Fibroblast of lung (primary cell): Measurements from ENCODE around the gene SCGB1C2. TPM values are rescaled to one million over a fixed set of nuclear protein-coding genes. Genes with fewer than 3 reads are reported as not detected.
"Not testable (repeated sequence)": the region's sequence is repeated elsewhere in the genome, so short reads cannot be mapped to it uniquely, and the experiment has no call there.

ENCODE experiments used
- DNase-seq, 2 donors: peaks; one replicate each; pipeline versions ENCODE4 v3.0.0 to v3.0.0-alpha.2; 2010; ENCODE audit warnings: low read depth in 2 of 2
- H2AFZ ChIP-seq: 2 replicates; pipeline ENCODE4 v1.5.1; 2012; ENCODE audit warnings: low read length, control low read depth, inconsistent platforms
- H3K27ac ChIP-seq: 2 replicates; pipeline ENCODE4 v1.5.1; 2011; ENCODE audit warnings: low read length, control low read depth; ENCODE audit not compliant: insufficient read depth
- H3K27me3 ChIP-seq: 2 replicates; pipeline ENCODE4 v1.5.1; 2011; ENCODE audit warnings: mild to moderate bottlenecking, low read length; ENCODE audit not compliant: control insufficient read depth, insufficient read depth
- H3K36me3 ChIP-seq: 2 replicates; pipeline ENCODE4 v1.5.1; 2011; ENCODE audit warnings: low read length; ENCODE audit not compliant: control insufficient read depth, insufficient read depth
- H3K4me1 ChIP-seq: 2 replicates; pipeline ENCODE4 v1.5.1; 2011; ENCODE audit warnings: low read length; ENCODE audit not compliant: control insufficient read depth, insufficient read depth; ENCODE audit errors: extremely low read depth
- H3K4me2 ChIP-seq: 2 replicates; pipeline ENCODE4 v1.5.1; 2011; ENCODE audit warnings: low read length, control low read depth; ENCODE audit not compliant: insufficient read depth; ENCODE audit errors: extremely low read depth
- H3K4me3 ChIP-seq, 4 experiments: fragments of 200-600 bp in 1 of 4; sonication (generic) in 1 of 4; replicated peaks in 1 of 4; 2 replicates each; pipeline ENCODE4 v1.5.1; 2011 to 2016; ENCODE audit warnings: low read length in 4 of 4, low read depth in 3 of 4, mild to moderate bottlenecking in 3 of 4, control low read depth in 2 of 4, inconsistent platforms in 1 of 4, mixed read lengths in 1 of 4; ENCODE audit not compliant: insufficient read depth in 1 of 4; ENCODE audit errors: control extremely low read depth in 1 of 4
- H3K79me2 ChIP-seq: 2 replicates; pipeline ENCODE4 v1.5.1; 2012; ENCODE audit warnings: mild to moderate bottlenecking, low read length, inconsistent platforms; ENCODE audit not compliant: control insufficient read depth, insufficient read depth
- H3K9ac ChIP-seq: 2 replicates; pipeline ENCODE4 v1.5.1; 2011; ENCODE audit warnings: mild to moderate bottlenecking, low read length, control low read depth; ENCODE audit not compliant: insufficient read depth
- H3K9me3 ChIP-seq: 2 replicates; pipeline ENCODE4 v1.5.1; 2012; ENCODE audit warnings: low read depth, low read length; ENCODE audit not compliant: control insufficient read depth, insufficient read depth
- H4K20me1 ChIP-seq: 2 replicates; pipeline ENCODE4 v1.5.1; 2011; ENCODE audit warnings: low read length; ENCODE audit not compliant: control insufficient read depth, insufficient read depth; ENCODE audit errors: extremely low read depth
- CTCF ChIP-seq, 2 donors: IDR thresholded peaks in 1 of 2; conservative IDR thresholded peaks in 1 of 2; 1 replicate in 1 of 2; 2 replicates in 1 of 2; pipeline ENCODE4 v1.5.1; 2011 to 2012; ENCODE audit warnings: low read length in 2 of 2, control low read depth in 1 of 2, inconsistent platforms in 1 of 2, low read depth in 1 of 2, mild to moderate bottlenecking in 1 of 2
- EZH2 ChIP-seq: IDR thresholded peaks from 2 replicates; pipeline ENCODE4 v1.5.1; 2012; ENCODE audit warnings: low read length, control low read depth, mild to moderate bottlenecking; ENCODE audit errors: missing control alignments
- polyA plus RNA-seq, 2 donors: library from polyadenylated mRNA; depleted of rRNA in 1 of 2; stranded (reverse) in 1 of 2; unstranded in 1 of 2; fragments of >200 nt; gene quantifications; 2 replicates each; pipeline ENCODE4 v1.2.1, GENCODE V29; 2011 to 2012; ENCODE audit warnings: missing spikeins in 1 of 2
- total RNA-seq: library from RNA; depleted of rRNA; stranded (reverse); fragments of >200 nt; gene quantifications from 2 replicates; pipeline ENCODE4 v1.2.1, GENCODE V29; 2014

The SCGB1C2 gene
- total and polyA plus RNA-seq, 2 donors (not counting 1 experiment from before 2014, with no cell fraction given), result not detected

- Histone ChIP-seq H2AFZ (no peak overlapping the region), H3K79me2 (no peaks in the 10 kb centered on the region), H4K20me1 (no peaks in the 10 kb centered on the region), H3K4me1 (no peaks in the 10 kb centered on the region), H3K9ac (no peak overlapping the region), H3K4me3 (no peak overlapping the region), H3K36me3 (no peaks in the 10 kb centered on the region), H3K9me3 (no peaks in the 10 kb centered on the region), H3K4me2 (no peak overlapping the region), H3K27me3 (no peaks in the 10 kb centered on the region), H3K27ac (no peak overlapping the region)
- peak; percentile 26 to 31 for TF ChIP-seq CTCF (conservative IDR thresholded peaks at IDR 0.05 in 1 of 2, IDR thresholded peaks at IDR 0.05 in 1 of 2; ENCODE audit: low read depth in 1 of 2, low read length in 2 of 2)
- no peak for TF ChIP-seq EZH2
- DNase-seq, result peak; percentile 14 to 36
Observed at GRCh38 chr17:164303-165235, 27.2 kb downstream of the SCGB1C2 start.

- no peaks in the 10 kb centered on the region for H3K4me1 ChIP-seq
- no peak overlapping the region for H3K4me3 ChIP-seq
- H4K20me1 ChIP-seq, result no peaks in the 10 kb centered on the region
- TF ChIP-seq EZH2 (no peak), CTCF (conservative IDR thresholded peaks at IDR 0.05 in 1 of 2, IDR thresholded peaks at IDR 0.05 in 1 of 2; ENCODE audit: low read depth in 1 of 2, low read length in 2 of 2) (no peak)
- no peaks in the 10 kb centered on the region for H3K79me2 ChIP-seq
- H3K27ac ChIP-seq, result no peak overlapping the region
- no peaks in the 10 kb centered on the region for H3K27me3 ChIP-seq
- H3K4me2 ChIP-seq, result no peak overlapping the region
- no peak overlapping the region for H2AFZ ChIP-seq
- H3K9ac ChIP-seq, result no peak overlapping the region
- no peak for DNase-seq
- no peaks in the 10 kb centered on the region for H3K36me3 ChIP-seq
- H3K9me3 ChIP-seq, result no peaks in the 10 kb centered on the region
Observed at GRCh38 chr17:165939-166338, 28.6 kb downstream of the SCGB1C2 start.

- not testable (repeated sequence) for H3K27me3 ChIP-seq, H3K9me3 ChIP-seq, H3K36me3 ChIP-seq, DNase-seq, H3K4me2 ChIP-seq, H3K4me1 ChIP-seq, H3K4me3 ChIP-seq, H4K20me1 ChIP-seq, H3K9ac ChIP-seq, H2AFZ ChIP-seq, H3K27ac ChIP-seq, H3K79me2 ChIP-seq
Observed at GRCh38 chr17:168614-169013, 31.2 kb downstream of the SCGB1C2 start.
